GM21786 (cell line): ENCODE results near the gene STAMBPL1.
"Not testable (repeated sequence)": the region's sequence is repeated elsewhere in the genome, so short reads cannot be mapped to it uniquely, and the experiment has no call there.

Experiments
- ATAC-seq: cut with Tn5 transposase; IDR thresholded peaks from one replicate; pipeline ENCODE4 v1.9.1; 2021; ENCODE audit not compliant: unreplicated experiment

STAMBPL1 gene

GRCh38 chr10:88854684-88855083 is 25.4 kb upstream of the STAMBPL1 start:
- ATAC-seq = no peak

GRCh38 chr10:88857831-88858230 is 22.2 kb upstream of the STAMBPL1 start:
- ATAC-seq = no peak

- ATAC-seq = no peak
Observed at GRCh38 chr10:88858491-88858890, 21.6 kb upstream of the STAMBPL1 start.

GRCh38 chr10:88861036-88861435 is 19.0 kb upstream of the STAMBPL1 start:
- no peak for ATAC-seq

GRCh38 chr10:88865281-88865876 is 14.7 kb upstream of the STAMBPL1 start:
- no peak for ATAC-seq

- ATAC-seq = no peak
Observed at GRCh38 chr10:88866454-88866853, 13.6 kb upstream of the STAMBPL1 start.

- no peak for ATAC-seq
Observed at GRCh38 chr10:88870089-88870488, 10.0 kb upstream of the STAMBPL1 start.

- ATAC-seq = no peak
Observed at GRCh38 chr10:88873757-88874156, 6.3 kb upstream of the STAMBPL1 start.

- ATAC-seq = no peak
Observed at GRCh38 chr10:88874281-88874680, 5.8 kb upstream of the STAMBPL1 start.

GRCh38 chr10:88875081-88875480 is 5.0 kb upstream of the STAMBPL1 start:
- no peak for ATAC-seq

- no peak for ATAC-seq
Observed at GRCh38 chr10:88877298-88877697, 2.7 kb upstream of the STAMBPL1 start.

- ATAC-seq = peak; percentile 57
Observed at GRCh38 chr10:88880282-88881076, 434 bp downstream of the STAMBPL1 start.

- ATAC-seq = no peak
Observed at GRCh38 chr10:88881320-88881719, 1.3 kb downstream of the STAMBPL1 start.

- ATAC-seq = no peak
Observed at GRCh38 chr10:88881922-88882645, 2.0 kb downstream of the STAMBPL1 start.

- not testable (repeated sequence) for ATAC-seq
Observed at GRCh38 chr10:88882646-88883447, 2.8 kb downstream of the STAMBPL1 start.

GRCh38 chr10:88883448-88883809 is 3.4 kb downstream of the STAMBPL1 start:
- no peak for ATAC-seq

- ATAC-seq = peak; percentile 52
Observed at GRCh38 chr10:88886557-88886956, 6.5 kb downstream of the STAMBPL1 start.

- ATAC-seq = no peak
Observed at GRCh38 chr10:88888810-88889445, 8.9 kb downstream of the STAMBPL1 start.

- ATAC-seq = peak; percentile 64
Observed at GRCh38 chr10:88889559-88890337, 9.7 kb downstream of the STAMBPL1 start.
